T-cell (primary cell): ENCODE results near the gene NLRC3. TPM values are rescaled to one million over a fixed set of nuclear protein-coding genes. Genes with fewer than 3 reads are reported as not detected.
A peak's percentile ranks its signal among the peaks of the same experiment; 100 is the strongest.

Source experiments
- ATAC-seq, 4 experiments: fragments of 200-7000 bp in 3 of 4; fragments of 150-1000 bp in 1 of 4; cut with Tn5 transposase; replicated peaks in 1 of 4; 1 replicate in 3 of 4; 2 replicates in 1 of 4; pipeline ENCODE4 v1.10.0; 2021; ENCODE audit warnings: moderate library complexity in 3 of 4, mild to moderate bottlenecking in 2 of 4, moderate number of reproducible peaks in 1 of 4
- CTCF ChIA-PET, 2 donors: fragments of 300-600 bp; sonication (Branson Sonifier 250); formaldehyde crosslinking; loops; one replicate each; lab custom pipeline; 2022; ENCODE audit warnings: antibody characterized with exemption in 2 of 2; lab: Charles Lee
- POLR2A ChIA-PET, 2 donors: fragments of 300-600 bp; sonication (Branson Sonifier 250); formaldehyde crosslinking; loops; one replicate each; lab custom pipeline; 2022; ENCODE audit warnings: antibody characterized with exemption in 2 of 2; lab: Charles Lee
- DNase-seq, 35 experiments: peaks; one replicate each; pipeline versions ENCODE4 v3.0.0 to v3.0.0-alpha.2; 2013 to 2023
- H3K27ac ChIP-seq: one replicate; pipeline ENCODE4 v1.5.1; 2013; ENCODE audit warnings: low read length
- H3K27me3 ChIP-seq, 2 experiments: replicated peaks in 1 of 2; 1 replicate in 1 of 2; 2 replicates in 1 of 2; pipeline versions ENCODE4 v1.6.1 to v1.7.0; 2013; ENCODE audit warnings: low read length in 1 of 2, mixed read lengths in 1 of 2; ENCODE audit not compliant: control insufficient read depth in 2 of 2, insufficient read depth in 2 of 2; ENCODE audit errors: extremely low read depth in 1 of 2
- H3K36me3 ChIP-seq, 2 donors: 1 replicate in 1 of 2; 2 replicates in 1 of 2; pipeline versions ENCODE4 v1.6.1 to v1.7.0; 2013; ENCODE audit warnings: low read length in 1 of 2; ENCODE audit not compliant: control insufficient read depth in 2 of 2, insufficient read depth in 1 of 2; ENCODE audit errors: extremely low read depth in 1 of 2
- H3K4me1 ChIP-seq, 2 experiments: 1 replicate in 1 of 2; 2 replicates in 1 of 2; pipeline versions ENCODE4 v1.6.1 to v1.7.0; 2013; ENCODE audit warnings: low read length in 2 of 2, mixed read lengths in 1 of 2; ENCODE audit not compliant: insufficient read depth in 2 of 2, control insufficient read depth in 1 of 2; ENCODE audit errors: extremely low read depth in 1 of 2
- H3K4me3 ChIP-seq, 2 donors: 1 replicate in 1 of 2; 2 replicates in 1 of 2; pipeline versions ENCODE4 v1.5.1 to v1.7.0; 2013; ENCODE audit warnings: mild to moderate bottlenecking in 2 of 2, low read length in 1 of 2, moderate library complexity in 1 of 2; ENCODE audit not compliant: control insufficient read depth in 1 of 2; ENCODE audit errors: extremely low read depth in 1 of 2
- H3K9me3 ChIP-seq: 2 replicates; pipeline ENCODE4 v1.7.0; 2013
- H3K27ac Mint-ChIP-seq, 2 donors: one replicate each; pipeline ENCODE4 v1.8.0; 2020 to 2021; ENCODE audit warnings: mild to moderate bottlenecking in 2 of 2, mixed read lengths in 2 of 2
- H3K27me3 Mint-ChIP-seq, 2 donors: one replicate each; pipeline ENCODE4 v1.8.0; 2021 to 2022; ENCODE audit warnings: mixed read lengths in 2 of 2
- H3K36me3 Mint-ChIP-seq: one replicate; pipeline ENCODE4 v1.8.0; 2021; ENCODE audit warnings: mixed read lengths
- H3K4me1 Mint-ChIP-seq, 3 donors: one replicate each; pipeline ENCODE4 v1.8.0; 2020 to 2022; ENCODE audit warnings: mixed read lengths in 3 of 3, mild to moderate bottlenecking in 1 of 3
- H3K4me3 Mint-ChIP-seq, 3 donors: one replicate each; pipeline ENCODE4 v1.8.0; 2020 to 2022; ENCODE audit warnings: mild to moderate bottlenecking in 3 of 3, mixed read lengths in 3 of 3, moderate library complexity in 3 of 3
- H3K9me3 Mint-ChIP-seq, 3 donors: one replicate each; pipeline ENCODE4 v1.8.0; 2020 to 2022; ENCODE audit warnings: mixed read lengths in 3 of 3
- WGBS: methylation state at CpG from one replicate; pipeline ENCODE4 v1.1.5; 2013; ENCODE audit warnings: missing lambda C conversion rate; ENCODE audit not compliant: insufficient coverage; 5-methylcytosine and 5-hydroxymethylcytosine counted together
- total RNA-seq, 35 experiments: library from RNA in 6 of 35; stranded (reverse) in 6 of 35; fragments of 120-200 nt in 1 of 35; gene quantifications; one replicate each; pipeline versions ENCODE4 v1.2.1 to v1.2.4 and lab custom pipeline; 2013 to 2026

The NLRC3 gene
- total RNA-seq, 5 donors from 2014 or later (not counting 1 experiment from before 2014, with no cell fraction given) = 75.6 to 178 (median 160) TPM

- Histone ChIP-seq H3K36me3 (no peaks in the 10 kb centered on the region), H3K4me1 (peaks cover 19 to 44% of the 10 kb centered on the region in 2 experiments), H3K9me3 (no peaks in the 10 kb centered on the region), H3K27ac (no peak overlapping the region), H3K27me3 (no peaks in the 10 kb centered on the region), H3K4me3 (no peak overlapping the region)
- POLR2A ChIA-PET = interaction anchor here in 1 of 2 donors (0.7 kb wide), 1 partner anchor 1040 kb away, joined by 3 read pairs; the partner anchor contains the start of gene CDIP1
- peaks cover 40 to 42% (median 40%) of the 10 kb centered on the region in 3 donors for H3K4me1 Mint-ChIP-seq
- no peaks in the 10 kb centered on the region for H3K36me3 Mint-ChIP-seq
- CTCF ChIA-PET = no interaction called here
- peak overlapping the region; percentile 44 to 76 for H3K27ac Mint-ChIP-seq
- H3K4me3 Mint-ChIP-seq = no peak overlapping the region
- H3K27me3 Mint-ChIP-seq = no peaks in the 10 kb centered on the region
- over 99% methylated on average over 16 of the region's 16 CpGs for whole genome bisulfite sequencing
- peaks cover 0 to 3% (median 0%) of the 10 kb centered on the region in 3 donors for H3K9me3 Mint-ChIP-seq
- ATAC-seq (no peak), DNase-seq (no peak)
Observed at GRCh38 chr16:3498988-3499387, 78.2 kb downstream of the NLRC3 start.

- H3K27ac ChIP-seq = no peak overlapping the region
- Mint-ChIP-seq H3K36me3 (no peaks in the 10 kb centered on the region), H3K27me3 (no peaks in the 10 kb centered on the region), H3K27ac (no peak overlapping the region), H3K9me3 (peaks cover 0 to 3% (median 0%) of the 10 kb centered on the region in 3 donors), H3K4me3 (no peak overlapping the region), H3K4me1 (peaks cover 29 to 30% (median 30%) of the 10 kb centered on the region in 3 donors)
- no peaks in the 10 kb centered on the region for H3K9me3 ChIP-seq
- peaks cover 16 to 32% of the 10 kb centered on the region in 2 experiments for H3K4me1 ChIP-seq
- H3K4me3 ChIP-seq = no peak overlapping the region
- no peaks in the 10 kb centered on the region for H3K27me3 ChIP-seq
- no peaks in the 10 kb centered on the region for H3K36me3 ChIP-seq
- ChIA-PET CTCF (no interaction called here), POLR2A (no interaction called here)
- ATAC-seq (no peak), DNase-seq (no peak)
- 100% methylated on average over 4 of the region's 4 CpGs for WGBS
Observed at GRCh38 chr16:3497771-3498170, 79.4 kb downstream of the NLRC3 start.

- Mint-ChIP-seq H3K4me1 (peaks cover 16 to 17% (median 16%) of the 10 kb centered on the region in 3 donors), H3K9me3 (peaks cover 0 to 3% (median 0%) of the 10 kb centered on the region in 3 donors), H3K27me3 (no peaks in the 10 kb centered on the region), H3K4me3 (no peak overlapping the region), H3K27ac (no peak overlapping the region), H3K36me3 (no peaks in the 10 kb centered on the region)
- ChIA-PET POLR2A (interaction anchor here (0.6 kb wide), 2 partner anchors 13 to 214 kb away, joined by 3 to 4 read pairs; no protein-coding TSS in a partner anchor), CTCF (interaction anchor here in 1 of 2 donors (0.6 kb wide), 1 partner anchor 52 kb away, joined by 3 read pairs; no protein-coding TSS in a partner anchor)
- H3K4me3 ChIP-seq = no peak overlapping the region
- H3K9me3 ChIP-seq = no peaks in the 10 kb centered on the region
- no peaks in the 10 kb centered on the region for H3K36me3 ChIP-seq
- WGBS = 96% methylated on average over 27 of the region's 30 CpGs
- no peak overlapping the region for H3K27ac ChIP-seq
- no peak for DNase-seq
- H3K4me1 ChIP-seq = peaks cover 5 to 18% of the 10 kb centered on the region in 2 experiments
- ATAC-seq = no peak
- H3K27me3 ChIP-seq = no peaks in the 10 kb centered on the region
Observed at GRCh38 chr16:3496386-3496785, 80.8 kb downstream of the NLRC3 start.

GRCh38 chr16:3495176-3495575 lies 82.0 kb downstream of the NLRC3 start, which contains the start of gene C16orf90:
C16orf90 (minus strand) TSS chr16:3495489; CDS start chr16:3495421, 68 bp downstream.
- peaks cover 0 to 3% (median 0%) of the 10 kb centered on the region in 3 donors for H3K9me3 Mint-ChIP-seq
- DNase-seq = no peak
- no peak within 1 kb of the TSS for H3K27ac ChIP-seq
- peaks cover 7 to 10% (median 8%) of the 10 kb centered on the region in 3 donors for H3K4me1 Mint-ChIP-seq
- no peaks in the 10 kb centered on the region for H3K36me3 ChIP-seq
- no peaks in the 10 kb centered on the region for H3K27me3 Mint-ChIP-seq
- no peaks in the 10 kb centered on the region for H3K9me3 ChIP-seq
- no peak within 1 kb of the TSS for H3K4me3 ChIP-seq
- peaks cover 0 to 6% of the 10 kb centered on the region in 2 experiments for H3K4me1 ChIP-seq
- H3K27me3 ChIP-seq = no peaks in the 10 kb centered on the region
- H3K27ac Mint-ChIP-seq = no peak within 1 kb of the TSS
- 89% methylated on average over 1 of the region's 3 CpGs for WGBS
- no peak for ATAC-seq
- no peak within 1 kb of the TSS for H3K4me3 Mint-ChIP-seq
- CTCF ChIA-PET = no interaction called here
- no peaks in the 10 kb centered on the region for H3K36me3 Mint-ChIP-seq
- POLR2A ChIA-PET = no interaction called here

GRCh38 chr16:3494386-3494973 lies 82.7 kb downstream of the NLRC3 start:
- Histone ChIP-seq H3K27me3 (no peaks in the 10 kb centered on the region), H3K9me3 (no peaks in the 10 kb centered on the region), H3K4me3 (no peak overlapping the region), H3K4me1 (no peaks in the 10 kb centered on the region), H3K36me3 (no peaks in the 10 kb centered on the region), H3K27ac (no peak overlapping the region)
- H3K36me3 Mint-ChIP-seq = no peaks in the 10 kb centered on the region
- ChIA-PET POLR2A (no interaction called here), CTCF (no interaction called here)
- ATAC-seq = no peak
- H3K4me3 Mint-ChIP-seq = no peak overlapping the region
- H3K27ac Mint-ChIP-seq = no peak overlapping the region
- 97% methylated on average over 14 of the region's 16 CpGs for WGBS
- no peaks in the 10 kb centered on the region for H3K27me3 Mint-ChIP-seq
- peaks cover 4 to 7% (median 7%) of the 10 kb centered on the region in 3 donors for H3K4me1 Mint-ChIP-seq
- H3K9me3 Mint-ChIP-seq = peaks cover 0 to 2% (median 0%) of the 10 kb centered on the region in 3 donors
- no peak for DNase-seq

- no peak for ATAC-seq
- no peak overlapping the region for H3K4me3 ChIP-seq
- no peaks in the 10 kb centered on the region for H3K36me3 Mint-ChIP-seq
- H3K27ac ChIP-seq = no peak overlapping the region
- no peaks in the 10 kb centered on the region for H3K4me1 ChIP-seq
- H3K27me3 Mint-ChIP-seq = no peaks in the 10 kb centered on the region
- CTCF ChIA-PET = no interaction called here
- H3K9me3 ChIP-seq = no peaks in the 10 kb centered on the region
- POLR2A ChIA-PET = no interaction called here
- 94% methylated on average over 7 of the region's 10 CpGs for WGBS
- H3K36me3 ChIP-seq = peaks cover 1 to 5% of the 10 kb centered on the region in 2 donors
- H3K27ac Mint-ChIP-seq = no peak overlapping the region
- H3K4me3 Mint-ChIP-seq = no peak overlapping the region
- H3K27me3 ChIP-seq = no peaks in the 10 kb centered on the region
- H3K4me1 Mint-ChIP-seq = peaks cover 0 to 4% (median 3%) of the 10 kb centered on the region in 3 donors
- no peak for DNase-seq
- H3K9me3 Mint-ChIP-seq = no peaks in the 10 kb centered on the region
Observed at GRCh38 chr16:3492356-3492755, 84.8 kb downstream of the NLRC3 start.
